ENCODE measurements around the gene GOLGA8K.
"Not testable (repeated sequence)": the region's sequence is repeated elsewhere in the genome, so short reads cannot be mapped to it uniquely, and the experiment has no call there.

GOLGA8K gene

DNA sequence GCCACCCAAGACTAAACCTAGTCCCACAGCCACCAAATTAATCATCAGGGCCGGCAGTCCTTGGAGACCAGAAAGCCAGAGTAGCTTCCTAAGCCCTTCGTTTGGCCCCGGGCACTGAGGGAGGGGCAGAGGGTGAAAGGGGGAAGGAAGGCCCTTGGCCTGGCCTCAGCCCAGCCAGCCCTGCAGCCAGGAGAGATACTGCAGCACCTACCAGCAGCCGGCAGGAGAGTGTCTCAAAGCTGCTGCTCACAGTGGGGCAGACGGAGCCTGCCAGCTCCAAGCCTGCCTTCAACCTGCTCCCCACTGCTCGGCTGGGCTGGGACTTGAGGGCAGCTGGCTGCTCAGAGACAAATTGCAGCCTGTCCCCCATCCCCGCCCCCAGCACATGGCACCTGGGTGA lies 50.3 kb downstream of the GOLGA8K start:
- not testable (repeated sequence) for DNase-seq

- DNase-seq, result not testable (repeated sequence)
Observed at GRCh38 chr15:32350563-32351220, 52.4 kb downstream of the GOLGA8K start.

DNA sequence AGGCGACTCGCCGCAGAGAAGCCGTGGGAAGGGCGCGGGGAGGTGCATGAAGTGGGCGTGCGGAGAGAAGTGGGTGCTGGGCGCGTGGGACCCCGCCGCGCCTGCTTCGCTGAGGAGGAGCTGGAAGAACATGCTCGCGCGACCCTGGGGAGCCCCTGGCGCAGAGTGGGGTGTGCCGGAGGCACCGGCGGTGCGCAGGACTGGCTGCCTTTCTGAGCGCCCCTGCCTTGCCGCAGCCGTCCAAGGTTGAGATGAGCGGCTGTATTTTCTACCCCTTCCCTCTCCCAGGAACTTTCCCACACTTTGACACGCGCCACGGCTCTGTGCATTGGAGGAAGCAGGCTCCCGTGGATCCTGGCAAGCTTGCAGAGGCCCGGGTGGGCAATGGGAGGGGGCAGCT lies 56.1 kb downstream of the GOLGA8K start:
- DNase-seq, result peak; percentile 56

GRCh38 chr15:32345978-32346547 lies 57.0 kb downstream of the GOLGA8K start:
- not testable (repeated sequence) for DNase-seq

DNA sequence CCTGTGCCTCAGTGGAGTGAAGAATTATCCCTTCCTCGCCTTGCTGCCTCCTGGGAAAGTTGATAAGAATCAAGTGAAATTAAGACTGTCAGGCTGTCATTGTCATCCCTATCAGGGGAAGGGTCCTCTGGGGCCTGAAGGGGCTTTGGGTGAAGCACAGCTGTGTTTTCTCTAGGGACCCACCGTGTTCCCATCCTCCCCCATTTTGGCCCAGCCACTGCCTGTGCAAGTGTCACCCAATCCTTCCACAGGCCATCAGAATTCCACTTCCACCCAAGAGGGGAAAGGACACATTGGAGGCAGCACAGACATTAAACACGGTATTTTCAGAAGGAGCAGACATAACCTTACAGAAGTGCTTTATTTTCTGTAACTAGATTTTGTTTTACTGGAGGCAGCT lies 59.2 kb downstream of the GOLGA8K start:
- DNase-seq, result not testable (repeated sequence)

Measured in activated CD8-positive, alpha-beta memory T cell treated with anti-CD3 and anti-CD28 coated beads for 24 hours (primary cell).